ENCODE measurements around the gene SERPINB8. TPM values are rescaled to one million over a fixed set of nuclear protein-coding genes. Genes with fewer than 3 reads are reported as not detected.

SERPINB8 gene
- total RNA-seq, 1 experiment from 2014 or later, result 27.2 TPM

DNA sequence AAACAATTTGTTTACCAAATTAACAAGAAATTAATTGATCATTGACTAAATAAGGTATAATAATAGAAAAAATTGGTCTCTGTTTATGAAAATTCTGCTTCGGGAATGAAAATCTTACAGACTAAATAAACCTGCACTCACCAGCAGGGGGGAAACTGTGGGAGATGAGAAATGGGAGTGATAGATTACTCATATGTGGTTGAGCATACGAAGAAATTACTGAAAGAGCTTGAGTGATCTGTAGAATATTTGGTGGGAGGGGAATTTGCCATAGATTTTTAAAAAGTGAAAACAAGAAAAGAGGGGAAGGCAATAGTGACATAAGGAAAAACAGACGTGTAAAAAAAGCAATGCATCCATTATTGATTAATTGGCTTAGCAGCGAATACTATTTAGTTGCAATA is 18.6 kb upstream of the SERPINB8 start:
- no peak overlapping the region for H3K4me3 ChIP-seq
- no peak for DNase-seq (ENCODE audit: low read depth in 1 of 2, low spot score in 2 of 2)
- H3K4me1 ChIP-seq (replicated peaks), result 0 out of 2 replicates have a peak, but pooled peaks cover 8% of the 10 kb centered on the region
- no peaks in the 10 kb centered on the region for H3K27me3 ChIP-seq (replicated peaks)
- H3K27ac ChIP-seq, result no peak overlapping the region
- no peaks in the 10 kb centered on the region for H3K9me3 ChIP-seq (replicated peaks)
- H3K36me3 ChIP-seq, result no peaks in the 10 kb centered on the region

DNA sequence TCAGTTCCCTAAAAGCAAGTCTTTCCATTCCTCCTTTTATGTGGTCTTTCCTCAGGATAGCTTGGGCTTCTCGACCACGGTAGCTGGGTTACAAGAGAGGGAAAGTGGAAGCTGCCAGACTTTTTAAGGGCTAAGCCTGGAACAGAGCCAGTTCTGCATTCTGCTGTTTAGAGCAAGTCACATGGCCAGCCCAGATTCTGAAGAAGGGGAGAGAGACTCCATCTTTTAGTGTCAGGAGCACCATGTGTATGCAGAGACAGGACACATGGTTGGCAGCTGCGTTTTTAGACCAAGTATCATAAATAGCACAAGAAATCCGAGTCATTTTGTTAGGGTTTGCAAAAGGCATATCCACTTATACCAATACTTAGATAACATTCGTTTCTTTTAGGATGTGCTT is 16.1 kb upstream of the SERPINB8 start:
- no peaks in the 10 kb centered on the region for H3K9me3 ChIP-seq (replicated peaks)
- H3K4me1 ChIP-seq (replicated peaks), result 0 out of 2 replicates have a peak, but pooled peaks cover 11% of the 10 kb centered on the region
- peaks cover 3% of the 10 kb centered on the region for H3K27me3 ChIP-seq (replicated peaks)
- no peaks in the 10 kb centered on the region for H3K36me3 ChIP-seq
- H3K4me3 ChIP-seq, result no peak overlapping the region
- DNase-seq (ENCODE audit: low read depth in 1 of 2, low spot score in 2 of 2), result no peak
- no peak overlapping the region for H3K27ac ChIP-seq

DNA sequence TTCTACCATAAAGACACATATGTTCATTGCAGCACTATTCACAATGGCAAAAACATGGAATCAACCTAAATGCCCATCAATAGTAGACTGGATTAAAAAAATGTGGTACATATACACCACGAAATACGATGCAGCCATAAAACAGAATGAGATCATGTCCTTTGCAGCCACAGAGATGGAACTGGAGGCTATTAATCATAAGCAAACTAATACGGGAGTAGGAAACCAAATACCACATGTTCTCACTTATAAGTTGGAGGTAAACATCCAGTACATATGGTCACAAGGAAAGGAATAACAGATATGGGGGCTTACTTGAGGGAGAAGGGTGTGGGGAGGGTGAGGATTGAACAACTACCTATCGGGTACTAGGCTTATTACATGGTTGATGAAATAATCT is 13.1 kb upstream of the SERPINB8 start:
- Histone ChIP-seq H3K36me3 (no peaks in the 10 kb centered on the region), H3K9me3 (replicated peaks) (no peaks in the 10 kb centered on the region), H3K27me3 (replicated peaks) (peaks cover 5% of the 10 kb centered on the region), H3K4me1 (replicated peaks) (0 out of 2 replicates have a peak, but pooled peaks cover 3% of the 10 kb centered on the region), H3K27ac (no peak overlapping the region), H3K4me3 (no peak overlapping the region)
- DNase-seq (ENCODE audit: low read depth in 1 of 2, low spot score in 2 of 2), result no peak

GRCh38 chr18:63960891-63961290 is 9.0 kb upstream of the SERPINB8 start:
- Histone ChIP-seq H3K27ac (no peak overlapping the region), H3K4me1 (replicated peaks) (0 out of 2 replicates have a peak, but pooled peaks cover 3% of the 10 kb centered on the region), H3K4me3 (no peak overlapping the region), H3K9me3 (replicated peaks) (no peaks in the 10 kb centered on the region), H3K36me3 (no peaks in the 10 kb centered on the region), H3K27me3 (replicated peaks) (peaks cover 5% of the 10 kb centered on the region)
- DNase-seq (ENCODE audit: low read depth in 1 of 2, low spot score in 2 of 2), result no peak

- DNase-seq (ENCODE audit: low read depth in 1 of 2, low spot score in 2 of 2), result no peak
- Histone ChIP-seq H3K4me3 (no peak overlapping the region), H3K9me3 (replicated peaks) (no peaks in the 10 kb centered on the region), H3K36me3 (no peaks in the 10 kb centered on the region), H3K27ac (no peak overlapping the region), H3K27me3 (replicated peaks) (peaks cover 5% of the 10 kb centered on the region), H3K4me1 (replicated peaks) (0 out of 2 replicates have a peak, but pooled peaks cover 3% of the 10 kb centered on the region)
Observed at GRCh38 chr18:63961435-63961980, 8.4 kb upstream of the SERPINB8 start.

- Histone ChIP-seq H3K4me1 (replicated peaks) (no peaks in the 10 kb centered on the region), H3K4me3 (no peak overlapping the region), H3K27ac (no peak overlapping the region), H3K36me3 (no peaks in the 10 kb centered on the region), H3K27me3 (replicated peaks) (peaks cover 5% of the 10 kb centered on the region), H3K9me3 (replicated peaks) (no peaks in the 10 kb centered on the region)
- no peak for DNase-seq (ENCODE audit: low read depth in 1 of 2, low spot score in 2 of 2)
Observed at GRCh38 chr18:63962137-63962536, 7.7 kb upstream of the SERPINB8 start.

- H3K4me3 ChIP-seq, result no peak overlapping the region
- peaks cover 3% of the 10 kb centered on the region; the same call in 1 of the 2 replicates for H3K27me3 ChIP-seq (replicated peaks)
- peak; percentile 53 to 58 for DNase-seq (ENCODE audit: low read depth in 1 of 2, low spot score in 2 of 2)
- no peaks in the 10 kb centered on the region for H3K36me3 ChIP-seq
- no peaks in the 10 kb centered on the region for H3K9me3 ChIP-seq (replicated peaks)
- H3K27ac ChIP-seq, result no peak overlapping the region
- peaks cover 1% of the 10 kb centered on the region for H3K4me1 ChIP-seq (replicated peaks)
Observed at GRCh38 chr18:63963615-63964256, 6.1 kb upstream of the SERPINB8 start.

DNA sequence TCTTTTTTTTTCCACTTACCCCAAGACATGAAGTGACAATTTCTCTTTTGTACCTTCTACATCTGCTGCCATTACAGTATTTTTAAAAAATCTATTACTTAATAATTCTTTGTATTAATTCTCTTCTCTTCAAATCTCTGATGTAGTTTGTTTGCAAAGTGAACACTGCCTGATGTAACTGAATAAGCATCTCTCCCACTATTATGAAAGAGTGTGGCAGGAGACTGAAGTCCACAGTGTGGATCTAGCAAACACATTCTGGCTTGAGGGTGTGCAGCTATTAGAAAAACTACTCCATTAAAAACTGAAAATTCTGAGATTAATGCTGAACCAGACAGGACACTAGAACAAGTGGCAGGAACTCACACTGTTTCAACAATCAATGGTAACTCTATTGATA is 5.0 kb upstream of the SERPINB8 start:
- Histone ChIP-seq H3K27ac (no peak overlapping the region), H3K9me3 (replicated peaks) (no peaks in the 10 kb centered on the region), H3K36me3 (no peaks in the 10 kb centered on the region), H3K4me1 (replicated peaks) (peaks cover 11% of the 10 kb centered on the region), H3K27me3 (replicated peaks) (no peaks in the 10 kb centered on the region), H3K4me3 (no peak overlapping the region)
- no peak for DNase-seq (ENCODE audit: low read depth in 1 of 2, low spot score in 2 of 2)

GRCh38 chr18:63965716-63966330 is 4.1 kb upstream of the SERPINB8 start:
- no peak overlapping the region for H3K27ac ChIP-seq
- H3K4me1 ChIP-seq (replicated peaks), result peaks cover 12% of the 10 kb centered on the region
- no peak for DNase-seq (ENCODE audit: low read depth in 1 of 2, low spot score in 2 of 2)
- no peaks in the 10 kb centered on the region for H3K27me3 ChIP-seq (replicated peaks)
- no peaks in the 10 kb centered on the region for H3K9me3 ChIP-seq (replicated peaks)
- 0 out of 2 replicates have a peak, but pooled peaks cover 4% of the 10 kb centered on the region for H3K36me3 ChIP-seq
- no peak overlapping the region for H3K4me3 ChIP-seq

- no peaks in the 10 kb centered on the region for H3K9me3 ChIP-seq (replicated peaks)
- H3K27ac ChIP-seq, result peak overlapping the region; percentile 100
- H3K36me3 ChIP-seq, result peaks cover 14% of the 10 kb centered on the region
- no peaks in the 10 kb centered on the region for H3K27me3 ChIP-seq (replicated peaks)
- peaks cover 26% of the 10 kb centered on the region for H3K4me1 ChIP-seq (replicated peaks)
- peak in 1 of 2 experiments; percentile 80 for DNase-seq (ENCODE audit: low read depth in 1 of 2, low spot score in 2 of 2)
- peak overlapping the region; percentile 81 for H3K4me3 ChIP-seq
Observed at GRCh38 chr18:63970809-63971205, 926 bp downstream of the SERPINB8 start.

DNA sequence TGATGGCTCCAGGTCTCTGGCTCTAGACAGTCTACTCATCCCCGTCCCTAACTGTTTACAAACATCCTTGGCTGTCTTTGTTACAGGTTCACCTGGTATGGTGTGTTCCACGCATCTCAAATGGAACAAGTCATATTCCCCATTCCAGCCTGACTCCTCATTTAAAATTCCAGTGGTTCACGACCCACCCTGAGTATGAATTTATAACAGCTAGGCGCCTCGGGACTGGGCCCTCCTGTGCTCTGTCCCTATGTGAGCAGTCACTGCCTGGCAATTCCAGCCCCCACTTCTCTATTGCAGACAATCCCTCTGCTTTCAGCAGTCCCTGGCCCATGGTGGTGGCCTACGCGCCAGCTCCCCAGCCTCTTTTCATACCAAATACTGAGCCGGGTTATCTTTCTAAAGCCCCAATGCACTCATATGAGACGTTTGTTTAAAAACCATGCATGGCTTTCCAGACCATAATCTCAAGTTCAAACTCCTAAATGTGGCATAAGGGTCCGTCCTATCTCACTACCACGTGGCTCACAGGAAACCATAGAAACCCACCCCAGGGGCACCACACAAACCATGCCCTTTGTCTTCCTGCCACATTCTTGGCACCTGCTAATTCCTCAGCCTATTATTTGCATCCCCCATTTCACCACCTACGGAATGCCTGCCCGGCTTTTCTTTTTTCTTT is 1.6 kb downstream of the SERPINB8 start:
- Histone ChIP-seq H3K27me3 (replicated peaks) (no peaks in the 10 kb centered on the region), H3K27ac (peak overlapping the region; percentile 100)
- DNase-seq (ENCODE audit: low read depth in 1 of 2, low spot score in 2 of 2), result no peak

DNA sequence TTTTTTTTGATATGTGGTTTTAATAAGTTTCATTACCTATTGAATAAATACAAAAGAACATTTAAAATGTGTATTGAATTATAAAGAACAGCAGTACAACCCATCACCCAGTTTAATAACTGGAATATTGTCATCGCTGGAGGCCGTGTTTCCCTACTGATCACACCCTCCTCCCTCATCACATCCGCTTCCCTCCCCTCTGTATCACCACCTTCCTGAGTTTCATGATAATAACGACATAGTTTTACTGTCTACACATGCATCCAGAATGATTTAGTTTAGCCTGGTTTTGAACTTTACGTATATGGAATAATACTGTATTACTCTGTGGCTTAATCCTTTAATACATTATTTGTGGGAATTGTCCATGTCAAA is 2.1 kb downstream of the SERPINB8 start:
- Histone ChIP-seq H3K36me3 (peaks cover 14% of the 10 kb centered on the region), H3K27ac (peak overlapping the region; percentile 100)

More for the DNA sequence above, 1.6 kb downstream of the SERPINB8 start:
- Histone ChIP-seq H3K4me1 (replicated peaks) (peaks cover 26% of the 10 kb centered on the region), H3K4me3 (peak overlapping the region; percentile 81), H3K9me3 (replicated peaks) (no peaks in the 10 kb centered on the region), H3K36me3 (peaks cover 14% of the 10 kb centered on the region)

DNA sequence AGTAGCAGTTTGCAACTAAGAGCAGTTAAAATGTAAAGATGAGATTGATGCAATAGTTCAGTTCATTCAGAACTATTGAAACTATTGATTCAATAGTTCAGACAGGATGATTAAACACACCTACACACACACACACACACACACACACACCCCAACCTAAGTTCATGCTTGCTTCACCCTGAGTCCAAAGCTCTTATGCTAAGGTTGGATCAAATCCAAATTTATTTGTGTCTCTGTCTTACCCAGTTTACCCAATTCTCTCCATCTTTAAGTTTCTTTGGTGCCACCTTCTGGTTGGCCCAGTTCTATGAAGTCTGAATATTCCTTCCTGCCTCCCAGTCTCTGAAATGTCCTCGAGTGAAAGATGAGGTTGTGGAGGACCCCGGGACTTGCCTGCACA is 5.1 kb downstream of the SERPINB8 start:
- peak in 1 of 2 experiments; percentile 31 for DNase-seq (ENCODE audit: low read depth in 1 of 2, low spot score in 2 of 2)
- Histone ChIP-seq H3K9me3 (replicated peaks) (no peaks in the 10 kb centered on the region), H3K36me3 (peaks cover 14% of the 10 kb centered on the region), H3K4me1 (replicated peaks) (peaks cover 19% of the 10 kb centered on the region), H3K27ac (no peak overlapping the region), H3K27me3 (replicated peaks) (no peaks in the 10 kb centered on the region), H3K4me3 (no peak overlapping the region)

More for the DNA sequence above, 2.1 kb downstream of the SERPINB8 start:
- Histone ChIP-seq H3K27me3 (replicated peaks) (no peaks in the 10 kb centered on the region), H3K9me3 (replicated peaks) (no peaks in the 10 kb centered on the region), H3K4me1 (replicated peaks) (peaks cover 26% of the 10 kb centered on the region), H3K4me3 (no peak overlapping the region)
- no peak for DNase-seq (ENCODE audit: low read depth in 1 of 2, low spot score in 2 of 2)

DNA sequence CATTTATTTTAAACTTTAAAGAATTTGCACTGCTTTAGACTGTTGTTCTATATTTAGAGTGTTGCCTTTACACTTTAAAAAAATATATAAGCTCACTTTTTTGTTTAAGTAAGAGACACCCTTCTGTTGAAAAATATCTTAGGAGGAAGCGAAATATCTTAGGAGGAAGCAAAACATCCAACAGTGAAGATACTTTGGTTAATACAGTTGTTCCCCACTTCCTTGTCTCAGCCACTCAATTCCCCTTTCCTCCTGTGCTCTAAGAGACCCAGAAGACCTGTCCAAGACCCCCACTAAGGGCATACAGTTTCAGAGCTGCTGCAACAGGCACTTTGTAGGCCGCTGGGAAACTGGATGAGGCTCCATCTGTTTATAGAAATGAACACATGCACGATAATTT is 5.7 kb downstream of the SERPINB8 start:
- DNase-seq (ENCODE audit: low read depth in 1 of 2, low spot score in 2 of 2), result no peak
- Histone ChIP-seq H3K36me3 (peaks cover 17% of the 10 kb centered on the region), H3K9me3 (replicated peaks) (no peaks in the 10 kb centered on the region), H3K27ac (no peak overlapping the region), H3K27me3 (replicated peaks) (no peaks in the 10 kb centered on the region), H3K4me3 (no peak overlapping the region), H3K4me1 (replicated peaks) (peaks cover 21% of the 10 kb centered on the region)
